Astrocyte of the cerebellum (primary cell): Measurements from ENCODE around the gene APCDD1.
"Not testable (repeated sequence)": the region's sequence is repeated elsewhere in the genome, so short reads cannot be mapped to it uniquely, and the experiment has no call there.

Source experiments
- DNase-seq: peaks from one replicate; pipeline ENCODE4 v3.0.0-alpha.2; 2011; ENCODE audit warnings: low read depth
- H3K4me3 ChIP-seq: 2 replicates; pipeline ENCODE4 v1.5.1; 2011; ENCODE audit warnings: mild to moderate bottlenecking, low read depth, low read length, moderate library complexity
- in situ Hi-C: cut with HindIII; loops from 2 replicates; pipeline ENCODE4 v1.10.0; 2017; ENCODE audit warnings: low sequenced_read_pairs
- TF ChIP-seq, protein P1 (sequence below): IDR thresholded peaks from 2 replicates; pipeline ENCODE4 v1.5.1; 2012; ENCODE audit warnings: low read length, low read depth, moderate library complexity, mild to moderate bottlenecking; ENCODE audit errors: missing control alignments

Gene APCDD1

DNA sequence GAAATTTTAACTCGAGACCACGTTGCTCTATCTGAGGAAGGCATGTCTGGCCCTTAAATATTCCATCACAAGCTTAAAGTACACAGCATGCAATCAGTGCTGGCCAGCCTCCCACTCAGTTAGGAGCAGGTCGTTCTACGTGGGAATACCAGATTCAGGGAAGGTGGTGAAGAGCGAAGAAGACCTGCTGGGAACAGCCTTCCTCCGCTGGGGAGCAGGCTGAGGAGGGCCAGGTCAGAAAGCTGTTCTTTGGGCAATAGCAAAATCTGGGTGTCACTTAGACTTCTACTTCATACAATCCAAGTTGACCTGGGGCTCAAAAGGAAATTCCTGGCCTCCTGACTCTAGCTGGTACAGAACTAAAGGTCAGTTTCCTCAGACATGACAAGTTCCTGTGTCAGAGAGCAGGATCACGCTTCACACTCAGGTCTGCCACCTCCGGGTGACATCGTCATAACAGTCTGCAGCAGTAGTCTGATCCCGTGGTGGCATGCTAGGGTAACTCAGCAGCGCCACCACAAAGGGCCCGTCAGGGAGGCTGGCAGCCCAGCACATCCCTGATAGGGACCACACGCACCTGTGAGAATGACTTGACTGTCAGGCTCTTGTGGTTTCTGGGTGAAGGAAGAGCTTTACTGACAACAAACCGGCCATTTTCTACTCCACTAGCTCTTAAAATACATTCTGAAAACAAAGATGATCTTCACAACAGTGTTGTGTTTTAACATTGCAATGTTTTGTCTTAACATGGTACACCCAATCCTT lies 36.1 kb downstream of the APCDD1 start:
- in situ Hi-C loops, result no loop called here
- no peak for DNase-seq
- no peak overlapping the region for H3K4me3 ChIP-seq
- TF ChIP-seq, protein P1, sequence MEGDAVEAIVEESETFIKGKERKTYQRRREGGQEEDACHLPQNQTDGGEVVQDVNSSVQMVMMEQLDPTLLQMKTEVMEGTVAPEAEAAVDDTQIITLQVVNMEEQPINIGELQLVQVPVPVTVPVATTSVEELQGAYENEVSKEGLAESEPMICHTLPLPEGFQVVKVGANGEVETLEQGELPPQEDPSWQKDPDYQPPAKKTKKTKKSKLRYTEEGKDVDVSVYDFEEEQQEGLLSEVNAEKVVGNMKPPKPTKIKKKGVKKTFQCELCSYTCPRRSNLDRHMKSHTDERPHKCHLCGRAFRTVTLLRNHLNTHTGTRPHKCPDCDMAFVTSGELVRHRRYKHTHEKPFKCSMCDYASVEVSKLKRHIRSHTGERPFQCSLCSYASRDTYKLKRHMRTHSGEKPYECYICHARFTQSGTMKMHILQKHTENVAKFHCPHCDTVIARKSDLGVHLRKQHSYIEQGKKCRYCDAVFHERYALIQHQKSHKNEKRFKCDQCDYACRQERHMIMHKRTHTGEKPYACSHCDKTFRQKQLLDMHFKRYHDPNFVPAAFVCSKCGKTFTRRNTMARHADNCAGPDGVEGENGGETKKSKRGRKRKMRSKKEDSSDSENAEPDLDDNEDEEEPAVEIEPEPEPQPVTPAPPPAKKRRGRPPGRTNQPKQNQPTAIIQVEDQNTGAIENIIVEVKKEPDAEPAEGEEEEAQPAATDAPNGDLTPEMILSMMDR, result no peak

DNA sequence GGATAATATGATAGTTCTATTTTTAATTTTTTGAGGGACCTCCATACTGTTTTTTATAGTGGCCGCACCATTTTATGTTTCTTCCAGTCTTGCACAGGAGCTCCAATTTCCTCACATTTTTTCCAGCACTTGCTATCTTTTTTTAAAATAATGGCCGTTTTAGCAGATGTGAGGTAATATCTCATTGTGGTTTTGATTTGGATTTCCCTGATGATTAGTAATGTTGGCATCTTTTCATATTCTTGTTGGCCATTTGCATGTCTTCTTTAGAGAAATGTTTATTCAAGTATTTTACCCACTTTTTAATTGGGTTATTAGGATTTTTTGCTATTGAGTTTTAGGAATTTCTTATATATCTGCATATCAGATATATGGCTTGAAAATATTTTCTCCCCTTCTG lies 41.5 kb downstream of the APCDD1 start:
- in situ Hi-C loops, result no loop called here

DNA sequence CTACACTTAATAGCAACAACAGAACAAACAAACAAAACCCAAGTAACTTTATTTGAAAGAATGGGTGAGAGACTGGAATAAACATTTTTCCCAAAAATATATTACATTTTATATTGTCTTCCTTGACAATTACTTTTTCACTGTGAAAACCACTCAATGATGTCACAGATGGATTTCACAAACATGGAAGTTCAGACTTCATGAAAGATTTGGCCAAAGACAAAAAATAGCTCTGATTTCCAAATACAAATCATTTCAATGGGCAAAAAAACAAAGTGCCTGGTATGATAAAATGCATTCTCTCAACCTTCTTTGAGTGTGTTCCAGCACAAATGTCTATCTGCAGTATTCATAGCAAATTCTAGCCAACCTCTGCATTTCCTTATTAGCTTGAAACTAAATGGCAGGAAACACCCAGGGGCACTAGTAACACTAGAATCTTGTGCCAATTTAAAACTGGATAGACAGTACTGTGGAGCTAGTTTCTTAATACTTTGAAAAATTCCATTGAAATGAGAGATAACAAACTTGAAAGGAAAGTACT lies 42.8 kb downstream of the APCDD1 start:
- H3K4me3 ChIP-seq, result no peak overlapping the region
- TF ChIP-seq, protein P1, result no peak
- DNase-seq, result no peak
- in situ Hi-C loops, result no loop called here

More for the DNA sequence above, 41.5 kb downstream of the APCDD1 start:
- DNase-seq, result no peak
- TF ChIP-seq, protein P1, result no peak
- no peak overlapping the region for H3K4me3 ChIP-seq

DNA sequence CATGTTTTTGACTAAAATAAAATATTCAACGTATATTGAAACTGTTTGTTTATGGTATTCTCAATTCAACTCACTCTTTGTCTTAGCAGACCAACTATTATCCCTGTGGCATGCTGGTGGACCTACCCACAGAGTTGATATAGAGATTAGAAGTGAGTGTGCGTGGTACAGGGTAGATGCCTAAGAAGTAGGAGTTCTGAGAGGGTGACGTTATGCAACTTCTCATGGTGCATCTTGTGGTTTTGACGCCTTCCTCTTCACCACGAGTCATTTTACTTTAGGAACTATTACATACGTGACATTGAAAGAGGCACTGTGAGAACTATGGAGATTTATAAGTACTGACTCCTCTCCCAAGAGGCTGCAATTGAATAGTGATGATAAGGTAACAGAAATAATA lies 44.8 kb downstream of the APCDD1 start:
- in situ Hi-C loops, result no loop called here
- no peak for DNase-seq
- TF ChIP-seq, protein P1, result no peak
- H3K4me3 ChIP-seq, result no peak overlapping the region

DNA sequence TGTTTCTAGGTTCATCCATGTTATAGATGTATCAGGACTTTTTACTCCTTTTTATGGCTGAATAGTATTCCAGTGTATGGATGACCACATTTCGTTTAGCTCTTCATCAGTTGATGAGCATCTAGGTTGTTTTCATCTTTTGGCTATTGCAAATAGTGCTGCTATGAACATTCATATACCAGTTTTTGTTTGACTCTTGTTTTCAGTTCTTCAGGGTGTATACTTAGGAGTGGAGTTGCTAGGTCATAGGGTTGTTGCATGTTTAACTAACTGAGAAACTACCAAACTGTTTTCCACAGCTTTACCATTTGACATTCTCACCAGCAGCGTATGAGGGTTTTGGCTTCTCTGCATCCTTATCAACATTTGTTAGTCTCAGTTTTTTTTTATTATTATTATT lies 45.6 kb downstream of the APCDD1 start:
- TF ChIP-seq, protein P1, result no peak
- DNase-seq, result no peak
- in situ Hi-C loops, result no loop called here
- H3K4me3 ChIP-seq, result no peak overlapping the region

DNA sequence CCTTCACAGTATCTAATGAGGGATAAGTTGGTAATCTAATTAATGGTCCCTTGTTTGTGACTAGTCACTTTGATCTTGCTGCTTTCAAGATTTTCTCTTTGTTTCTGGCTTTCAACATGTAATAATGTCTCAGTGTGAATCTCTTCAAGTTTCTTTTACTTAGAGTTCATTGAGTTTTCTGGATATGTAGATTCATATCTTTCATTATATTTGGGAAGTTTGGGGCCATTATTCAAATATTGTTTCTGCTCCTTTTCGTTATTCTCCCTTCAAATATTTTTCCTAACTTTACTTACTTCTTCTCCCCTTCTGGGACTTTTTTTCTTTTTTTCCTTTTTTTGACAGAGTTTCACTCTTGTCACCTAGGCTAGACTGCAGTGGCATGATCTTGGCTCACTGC lies 50.3 kb downstream of the APCDD1 start:
- TF ChIP-seq, protein P1, result no peak
- no peak for DNase-seq
- in situ Hi-C loops, result no loop called here
- H3K4me3 ChIP-seq, result no peak overlapping the region

DNA sequence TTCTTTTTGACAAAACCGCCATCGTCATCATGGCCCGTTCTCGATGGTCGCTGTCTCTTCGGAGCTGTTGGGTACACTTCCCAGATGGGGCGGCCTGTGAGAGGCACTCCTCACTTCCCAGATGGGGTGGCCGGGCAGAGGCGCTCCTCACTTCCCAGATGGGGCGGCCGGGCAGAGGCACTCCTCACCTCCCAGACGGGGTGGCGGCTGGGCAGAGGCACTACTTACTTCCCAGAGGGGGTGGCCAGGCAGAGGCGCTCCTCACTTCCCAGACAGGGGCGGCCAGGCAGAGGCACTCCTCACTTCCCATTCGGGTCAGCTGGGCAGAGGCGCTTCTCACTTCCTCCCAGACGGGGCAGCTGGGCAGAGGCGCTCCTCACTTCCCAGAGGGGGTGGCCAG lies 51.5 kb downstream of the APCDD1 start:
- DNase-seq, H3K4me3 ChIP-seq, in situ Hi-C loops: not testable (repeated sequence)
